ENCODE measurements around the gene MYL3. TPM values are rescaled to one million over a fixed set of nuclear protein-coding genes. Genes with fewer than 3 reads are reported as not detected.

The MYL3 gene
- total RNA-seq, 2 donors from 2014 or later, result 0.47 to 0.79 TPM

- DNase-seq (no peak), ATAC-seq (no peak)
- intact Hi-C loops (cut with DNase I, micrococcal nuclease), result loop anchor here in 1 of 2 donors (10.0 kb wide), 1 partner anchor 197 kb away; the partner anchor contains the start of gene TMIE
Observed at GRCh38 chr3:46901591-46902187, 38.4 kb upstream of the MYL3 start.

- intact Hi-C loops (cut with DNase I, micrococcal nuclease), result loop anchor here in 1 of 2 donors (10.0 kb wide), 1 partner anchor 196 kb away; the partner anchor contains the start of gene TMIE
Observed at GRCh38 chr3:46901061-46901460, 37.8 kb upstream of the MYL3 start.

GRCh38 chr3:46900356-46900755, 37.1 kb upstream of the MYL3 start:
- DNase-seq (no peak), ATAC-seq (no peak)
- intact Hi-C loops (cut with DNase I, micrococcal nuclease), result loop anchor here in 1 of 2 donors (10.0 kb wide), 1 partner anchor 196 kb away; the partner anchor contains the start of gene TMIE

More at GRCh38 chr3:46901061-46901460, 37.8 kb upstream of the MYL3 start:
- ATAC-seq (no peak), DNase-seq (no peak)

- no peak for DNase-seq
- ATAC-seq, result no peak
- intact Hi-C loops (cut with DNase I, micrococcal nuclease), result loop anchor here in 1 of 2 donors (10.0 kb wide), 1 partner anchor 195 kb away; the partner anchor contains the start of gene TMIE
Observed at GRCh38 chr3:46900007-46900292, 36.7 kb upstream of the MYL3 start.

- intact Hi-C loops (cut with DNase I, micrococcal nuclease), result loop anchor here in 1 of 2 donors (10.0 kb wide), 1 partner anchor 195 kb away; the partner anchor contains the start of gene TMIE
- DNase-seq, result no peak
- no peak for ATAC-seq
Observed at GRCh38 chr3:46899151-46900006, 36.1 kb upstream of the MYL3 start.

GRCh38 chr3:46898321-46899150, 35.3 kb upstream of the MYL3 start:
- intact Hi-C loops (cut with DNase I, micrococcal nuclease), result no loop called here
- peak; percentile 29 for ATAC-seq
- no peak for DNase-seq

- ATAC-seq, result no peak
- intact Hi-C loops (cut with DNase I, micrococcal nuclease), result no loop called here
- no peak for DNase-seq
Observed at GRCh38 chr3:46897829-46898320, 34.6 kb upstream of the MYL3 start.

- ATAC-seq, result no peak
- intact Hi-C loops (cut with DNase I, micrococcal nuclease), result no loop called here
- no peak for DNase-seq
Observed at GRCh38 chr3:46897031-46897430, 33.8 kb upstream of the MYL3 start.

- no peak for DNase-seq
- intact Hi-C loops (cut with DNase I, micrococcal nuclease), result no loop called here
- ATAC-seq, result no peak
Observed at GRCh38 chr3:46896386-46896785, 33.1 kb upstream of the MYL3 start.

- intact Hi-C loops (cut with DNase I, micrococcal nuclease), result no loop called here
- ATAC-seq, result no peak
- no peak for DNase-seq
Observed at GRCh38 chr3:46895761-46896160, 32.5 kb upstream of the MYL3 start.

- peak; percentile 50 to 86 for DNase-seq
- intact Hi-C loops (cut with DNase I, micrococcal nuclease), result no loop called here
- ATAC-seq, result peak; percentile 62
Observed at GRCh38 chr3:46895204-46895660, 32.0 kb upstream of the MYL3 start.

- intact Hi-C loops (cut with DNase I, micrococcal nuclease), result loop anchor here in 1 of 2 donors (5.0 kb wide), 1 partner anchor 187 kb away; no protein-coding TSS in a partner anchor
- DNase-seq, result no peak
- ATAC-seq, result no peak
Observed at GRCh38 chr3:46894256-46894655, 31.0 kb upstream of the MYL3 start.

- DNase-seq, result no peak
- ATAC-seq, result no peak
- intact Hi-C loops (cut with DNase I, micrococcal nuclease), result loop anchor here in 1 of 2 donors (5.0 kb wide), 1 partner anchor 186 kb away; no protein-coding TSS in a partner anchor
Observed at GRCh38 chr3:46893763-46894162, 30.5 kb upstream of the MYL3 start.

- intact Hi-C loops (cut with DNase I, micrococcal nuclease), result loop anchor here in 1 of 2 donors (5.0 kb wide), 1 partner anchor 186 kb away; no protein-coding TSS in a partner anchor
- DNase-seq (no peak), ATAC-seq (no peak)
Observed at GRCh38 chr3:46893146-46893748, 30.0 kb upstream of the MYL3 start.

- intact Hi-C loops (cut with DNase I, micrococcal nuclease), result loop anchor here in 1 of 2 donors (5.0 kb wide), 1 partner anchor 185 kb away; no protein-coding TSS in a partner anchor
- DNase-seq (peak; percentile 61 to 67), ATAC-seq (peak; percentile 76)
Observed at GRCh38 chr3:46892285-46893145, 29.3 kb upstream of the MYL3 start.

- ATAC-seq (no peak), DNase-seq (no peak)
- intact Hi-C loops (cut with DNase I, micrococcal nuclease), result loop anchor here in 1 of 2 donors (5.0 kb wide), 1 partner anchor 184 kb away; no protein-coding TSS in a partner anchor
Observed at GRCh38 chr3:46891132-46891531, 27.9 kb upstream of the MYL3 start.

GRCh38 chr3:46890132-46890531, 26.9 kb upstream of the MYL3 start:
- DNase-seq (no peak), ATAC-seq (no peak)
- intact Hi-C loops (cut with DNase I, micrococcal nuclease), result loop anchor here in 1 of 2 donors (5.0 kb wide), 1 partner anchor 183 kb away; no protein-coding TSS in a partner anchor
